ENCODE results near the gene IPO13. TPM values are rescaled to one million over a fixed set of nuclear protein-coding genes. Genes with fewer than 3 reads are reported as not detected.

IPO13 gene
- total and polyA plus RNA-seq, 10 of the 15 experiments (the other 5 are each of a cell fraction or from before 2014, with no cell fraction given), result 7.1 to 26.6 (median 15.9) TPM

DNA sequence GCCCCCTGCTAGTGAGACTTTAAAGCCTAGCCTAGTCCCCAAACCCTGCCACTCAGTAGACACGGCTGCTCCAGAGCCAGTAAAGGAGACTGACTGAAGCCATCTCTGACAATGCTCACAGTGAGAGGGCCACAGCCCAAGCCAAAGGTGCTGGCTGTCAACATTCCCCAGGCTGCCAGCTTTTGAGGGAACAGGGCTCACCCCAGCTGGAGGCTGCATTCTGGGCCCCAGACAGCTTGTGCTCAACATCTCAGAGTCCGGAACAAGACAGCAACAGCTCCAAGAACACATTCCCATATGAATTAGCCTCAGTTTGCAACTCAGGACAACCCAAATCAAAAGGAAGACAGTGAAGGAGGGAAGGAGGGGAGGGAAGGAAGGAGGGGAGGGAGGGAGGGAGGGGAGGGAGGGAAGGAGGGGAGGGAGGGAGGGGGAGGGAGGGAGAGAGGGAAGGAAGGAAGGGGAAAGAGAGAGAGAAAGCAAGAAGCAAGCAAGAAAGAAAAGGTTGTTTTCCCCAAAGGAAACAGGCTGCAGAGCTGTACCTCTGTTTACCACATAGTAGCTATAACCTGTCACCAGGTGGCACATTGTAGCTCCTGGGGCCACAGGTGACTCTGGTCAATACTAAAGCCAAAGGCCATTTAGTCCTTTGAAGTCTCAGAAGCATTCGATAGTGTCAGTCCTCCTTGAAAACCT lies 7.7 kb upstream of the IPO13 start:
- FAIRE-seq, result no peak
- no peak for ATAC-seq
- no peak overlapping the region for H3K4me3 ChIP-seq
- no peaks in the 10 kb centered on the region for H3K9me3 ChIP-seq (replicated peaks; ENCODE audit: control insufficient read depth, insufficient read depth, low read length)
- no peaks in the 10 kb centered on the region for H3K79me2 ChIP-seq (ENCODE audit: control insufficient read depth, insufficient read depth, low read length)
- ChIA-PET POLR2A (no interaction called here), RAD21 (ENCODE audit: unreplicated experiment) (interaction anchor here (13.3 kb wide), 1 partner anchor 172 kb away, joined by 587 read pairs; no protein-coding TSS in a partner anchor), CTCF (interaction anchor here (1.0 to 19.3 kb wide), 6 partner anchors 9 to 188 kb away, joined by 3 to 1117 read pairs (median 4); no protein-coding TSS in a partner anchor), SMC1A (ENCODE audit: uncharacterized antibody, unreplicated experiment) (interaction anchor here (0.5 to 8.7 kb wide), 2 partner anchors 62 to 172 kb away, joined by 3 to 481 read pairs; no protein-coding TSS in a partner anchor)
- in situ Hi-C loops (cut with MboI) (loop anchor here (5.0 kb wide), 1 partner anchor 412 kb away; no protein-coding TSS in a partner anchor), intact Hi-C loops (cut with micrococcal nuclease; ENCODE audit: unreplicated experiment) (no loop called here)
- H3K27ac ChIP-seq (ENCODE audit: control insufficient read depth, insufficient read depth), result no peak overlapping the region
- no peak overlapping the region for H2AFZ ChIP-seq (ENCODE audit: control insufficient read depth, low read depth, low read length)
- TF ChIP-seq NR2C1 (IDR thresholded peaks at IDR 0.05) (no peak), FOXM1 (IDR thresholded peaks at IDR 0.05; ENCODE audit: low read depth, low read length) (no peak), TAF1 (IDR thresholded peaks at IDR 0.05; ENCODE audit: borderline replicate concordance, low read depth, low read length) (no peak)
- no peak overlapping the region for H3K9ac ChIP-seq (ENCODE audit: control insufficient read depth, insufficient read depth, low read length)
- no peaks in the 10 kb centered on the region for H3K36me3 ChIP-seq (ENCODE audit: control insufficient read depth in 2 of 2, insufficient read depth in 2 of 2, low read length in 1 of 2)
- H4K20me1 ChIP-seq (ENCODE audit: control insufficient read depth, insufficient read depth), result no peaks in the 10 kb centered on the region
- no peaks in the 10 kb centered on the region for H3K27me3 ChIP-seq (replicated peaks in 1 of 2; ENCODE audit: control insufficient read depth in 2 of 2, insufficient read depth in 2 of 2, low read length in 1 of 2)
- no TSS peak for BruUV-seq (replicated peaks)
- 100% methylated on average over 3 of the region's 3 CpGs for WGBS (ENCODE audit: insufficient coverage, insufficient replicate concordance, low lambda C conversion rate, missing lambda C conversion rate)
- no peak overlapping the region for H3K4me2 ChIP-seq (ENCODE audit: control insufficient read depth, insufficient read depth)
- H3K4me1 ChIP-seq (ENCODE audit: control insufficient read depth, insufficient read depth, low read length), result peaks cover 3% of the 10 kb centered on the region
- no peak for DNase-seq (ENCODE audit: low read depth, low spot score)

DNA sequence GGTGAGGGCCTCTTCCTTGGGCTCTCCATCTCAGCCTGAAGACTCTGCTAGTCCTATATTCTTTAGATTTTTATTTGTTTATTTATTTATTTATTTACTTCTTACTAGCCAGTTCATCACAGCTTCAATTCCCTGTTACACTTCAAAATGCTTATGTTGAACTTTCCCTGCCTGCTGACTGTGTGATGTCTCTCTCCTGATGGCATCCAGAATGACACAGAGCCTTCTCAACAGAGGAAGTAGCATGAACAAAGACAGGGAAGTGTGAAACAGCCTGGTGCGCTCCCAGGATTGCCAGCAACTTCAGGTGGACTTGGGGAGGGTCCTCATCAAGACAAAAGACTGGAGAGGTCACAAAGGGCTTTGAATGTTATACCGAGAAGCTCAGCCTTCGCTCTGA lies 4.3 kb upstream of the IPO13 start:
- no TSS peak for BruUV-seq (replicated peaks)

More for the DNA sequence above, 4.3 kb upstream of the IPO13 start:
- in situ Hi-C loops (cut with MboI), result no loop called here
- no peak overlapping the region for H3K9ac ChIP-seq (ENCODE audit: control insufficient read depth, insufficient read depth, low read length)
- ChIA-PET CTCF (interaction anchor here (1.1 to 10.4 kb wide), 6 partner anchors 9 to 703 kb away, joined by 3 to 167 read pairs (median 6); partner anchors contain the start of gene ARTN), POLR2A (interaction anchor here (0.6 kb wide), 1 partner anchor 283 kb away, joined by 3 read pairs; no protein-coding TSS in a partner anchor), SMC1A (ENCODE audit: uncharacterized antibody, unreplicated experiment) (interaction anchor here (0.8 to 7.2 kb wide), 8 partner anchors 8 to 415 kb away, joined by 3 to 100 read pairs (median 4); partner anchors contain the start of gene ARTN), RAD21 (ENCODE audit: unreplicated experiment) (interaction anchor here (5.8 kb wide), 1 partner anchor 177 kb away, joined by 78 read pairs; no protein-coding TSS in a partner anchor)
- H3K9me3 ChIP-seq (replicated peaks; ENCODE audit: control insufficient read depth, insufficient read depth, low read length), result no peaks in the 10 kb centered on the region
- H3K4me1 ChIP-seq (ENCODE audit: control insufficient read depth, insufficient read depth, low read length), result no peaks in the 10 kb centered on the region; the same call in 1 of the 2 replicates
- no peak for DNase-seq (ENCODE audit: low read depth, low spot score)
- H3K79me2 ChIP-seq (ENCODE audit: control insufficient read depth, insufficient read depth, low read length), result peaks cover 14% of the 10 kb centered on the region
- ATAC-seq, result no peak
- no peak overlapping the region for H2AFZ ChIP-seq (ENCODE audit: control insufficient read depth, low read depth, low read length)
- intact Hi-C loops (cut with micrococcal nuclease; ENCODE audit: unreplicated experiment), result no loop called here
- WGBS (ENCODE audit: insufficient coverage, insufficient replicate concordance, low lambda C conversion rate, missing lambda C conversion rate), result 98% methylated on average over 3 of the region's 3 CpGs
- TF ChIP-seq ZSCAN29 (IDR thresholded peaks at IDR 0.05) (no peak), NBN (IDR thresholded peaks at IDR 0.05) (no peak), HCFC1 (IDR thresholded peaks at IDR 0.05; ENCODE audit: low read length) (no peak), IRF4 (IDR thresholded peaks at IDR 0.05; ENCODE audit: low read depth, low read length) (no peak), ZBED1 (IDR thresholded peaks at IDR 0.05; ENCODE audit: borderline replicate concordance) (no peak), JUND (IDR thresholded peaks at IDR 0.05; ENCODE audit: low read depth, low read length) (no peak), RB1 (IDR thresholded peaks at IDR 0.05; ENCODE audit: borderline replicate concordance) (no peak), SREBF1 (IDR thresholded peaks at IDR 0.05; ENCODE audit: low read length) (no peak), ZZZ3 (IDR thresholded peaks at IDR 0.05; ENCODE audit: control insufficient read depth, insufficient read length, low read depth) (no peak), CTCF (IDR thresholded peaks at IDR 0.05 in 2 of 3, conservative IDR thresholded peaks at IDR 0.05 in 1 of 3; ENCODE audit: control insufficient read depth in 2 of 3, extremely low read depth in 1 of 3, insufficient read depth in 1 of 3, low read depth in 3 of 3, low read length in 3 of 3) (no peak)
- no peaks in the 10 kb centered on the region for H4K20me1 ChIP-seq (ENCODE audit: control insufficient read depth, insufficient read depth)
- no peak overlapping the region for H3K4me2 ChIP-seq (ENCODE audit: control insufficient read depth, insufficient read depth)
- H3K27ac ChIP-seq (ENCODE audit: control insufficient read depth, insufficient read depth), result no peak overlapping the region
- H3K36me3 ChIP-seq (ENCODE audit: control insufficient read depth in 2 of 2, insufficient read depth in 2 of 2, low read length in 1 of 2), result no peaks in the 10 kb centered on the region
- H3K4me3 ChIP-seq, result no peak overlapping the region
- H3K27me3 ChIP-seq (replicated peaks in 1 of 2; ENCODE audit: control insufficient read depth in 2 of 2, insufficient read depth in 2 of 2, low read length in 1 of 2), result no peaks in the 10 kb centered on the region
- FAIRE-seq, result no peak

Data from GM12878 (cell line).